ENCODE data around the gene CARMIL3. TPM values are rescaled to one million over a fixed set of nuclear protein-coding genes. Genes with fewer than 3 reads are reported as not detected.

The CARMIL3 gene
- total RNA-seq, 2 experiments from 2014 or later, result 0.21 to 0.32 TPM

- no peak for DNase-seq (ENCODE audit: low spot score)
- Histone ChIP-seq H3K4me2 (ENCODE audit: low read length) (no peak overlapping the region), H2AFZ (ENCODE audit: low read length) (no peak overlapping the region), H3K4me1 (ENCODE audit: insufficient read depth, low read length, poor library complexity, severe bottlenecking) (peaks cover 25% of the 10 kb centered on the region), H3K36me3 (ENCODE audit: insufficient read depth, low read length) (no peaks in the 10 kb centered on the region), H4K20me1 (ENCODE audit: insufficient read depth, low read length) (no peaks in the 10 kb centered on the region), H3K9me2 (ENCODE audit: insufficient read depth, low read length) (no peaks in the 10 kb centered on the region), H3K27ac (ENCODE audit: low read depth, low read length, poor library complexity, severe bottlenecking) (no peak overlapping the region), H3K4me3 (ENCODE audit: low read depth, low read length, poor library complexity, severe bottlenecking) (no peak overlapping the region), H3K79me2 (ENCODE audit: insufficient read depth, low read depth, low read length) (no peaks in the 10 kb centered on the region), H3K9me3 (ENCODE audit: low read length) (no peaks in the 10 kb centered on the region)
- TF ChIP-seq CTCF (conservative IDR thresholded peaks at IDR 0.05; ENCODE audit: low read length) (no peak), EZH2phosphoT487 (IDR thresholded peaks at IDR 0.05; ENCODE audit: borderline replicate concordance, low read depth, low read length) (no peak)
- BruUV-seq (replicated peaks), result no TSS peak
- CTCF ChIA-PET (ENCODE audit: unreplicated experiment), result interaction anchor here (0.6 kb wide), 1 partner anchor 12 kb away, joined by 3 read pairs; no protein-coding TSS in a partner anchor
- POLR2A ChIA-PET, result no interaction called here
- intact Hi-C loops (cut with micrococcal nuclease; ENCODE audit: unreplicated experiment), result no loop called here
Observed at GRCh38 chr14:24053548-24054323, 1.9 kb downstream of the CARMIL3 start.

- Histone ChIP-seq H3K9me3 (ENCODE audit: low read length) (no peaks in the 10 kb centered on the region), H3K27ac (ENCODE audit: low read depth, low read length, poor library complexity, severe bottlenecking) (no peak overlapping the region), H3K9me2 (ENCODE audit: insufficient read depth, low read length) (no peaks in the 10 kb centered on the region), H3K36me3 (ENCODE audit: insufficient read depth, low read length) (no peaks in the 10 kb centered on the region), H3K4me1 (ENCODE audit: insufficient read depth, low read length, poor library complexity, severe bottlenecking) (peaks cover 19% of the 10 kb centered on the region), H3K79me2 (ENCODE audit: insufficient read depth, low read depth, low read length) (no peaks in the 10 kb centered on the region), H2AFZ (ENCODE audit: low read length) (no peak overlapping the region), H3K4me2 (ENCODE audit: low read length) (no peak overlapping the region), H4K20me1 (ENCODE audit: insufficient read depth, low read length) (no peaks in the 10 kb centered on the region), H3K4me3 (ENCODE audit: low read depth, low read length, poor library complexity, severe bottlenecking) (no peak overlapping the region)
- TF ChIP-seq CTCF (conservative IDR thresholded peaks at IDR 0.05; ENCODE audit: low read length), result no peak
- no peak for DNase-seq (ENCODE audit: low spot score)
- ChIA-PET POLR2A (interaction anchor here (0.6 kb wide), 1 partner anchor 9 kb away, joined by 3 read pairs; no protein-coding TSS in a partner anchor), CTCF (ENCODE audit: unreplicated experiment) (interaction anchor here (0.6 kb wide), 1 partner anchor 11 kb away, joined by 3 read pairs; no protein-coding TSS in a partner anchor)
- BruUV-seq (replicated peaks), result no TSS peak
- intact Hi-C loops (cut with micrococcal nuclease; ENCODE audit: unreplicated experiment), result no loop called here
Observed at GRCh38 chr14:24054324-24054641, 2.5 kb downstream of the CARMIL3 start.

- no TSS peak for BruUV-seq (replicated peaks)
- no peak overlapping the region for H3K4me2 ChIP-seq (ENCODE audit: low read length)
- H3K9me3 ChIP-seq (ENCODE audit: low read length), result no peaks in the 10 kb centered on the region
- H2AFZ ChIP-seq (ENCODE audit: low read length), result no peak overlapping the region
- intact Hi-C loops (cut with micrococcal nuclease; ENCODE audit: unreplicated experiment), result no loop called here
- H4K20me1 ChIP-seq (ENCODE audit: insufficient read depth, low read length), result no peaks in the 10 kb centered on the region
- no peak for DNase-seq (ENCODE audit: low spot score)
- ChIA-PET CTCF (ENCODE audit: unreplicated experiment) (no interaction called here), POLR2A (interaction anchor here (0.6 kb wide), 1 partner anchor 9 kb away, joined by 3 read pairs; no protein-coding TSS in a partner anchor)
- H3K27ac ChIP-seq (ENCODE audit: low read depth, low read length, poor library complexity, severe bottlenecking), result no peak overlapping the region
- H3K36me3 ChIP-seq (ENCODE audit: insufficient read depth, low read length), result no peaks in the 10 kb centered on the region
- H3K4me3 ChIP-seq (ENCODE audit: low read depth, low read length, poor library complexity, severe bottlenecking), result no peak overlapping the region
- peaks cover 15% of the 10 kb centered on the region for H3K4me1 ChIP-seq (ENCODE audit: insufficient read depth, low read length, poor library complexity, severe bottlenecking)
- no peaks in the 10 kb centered on the region for H3K9me2 ChIP-seq (ENCODE audit: insufficient read depth, low read length)
- TF ChIP-seq EZH2phosphoT487 (IDR thresholded peaks at IDR 0.05; ENCODE audit: borderline replicate concordance, low read depth, low read length), result no peak
- TF ChIP-seq CTCF (conservative IDR thresholded peaks at IDR 0.05; ENCODE audit: low read length), result no peak
- no peaks in the 10 kb centered on the region for H3K79me2 ChIP-seq (ENCODE audit: insufficient read depth, low read depth, low read length)
Observed at GRCh38 chr14:24054646-24055045, 2.8 kb downstream of the CARMIL3 start.

All from OCI-LY7 (cell line).